Measurements from ENCODE around the gene MDN1. TPM values are rescaled to one million over a fixed set of nuclear protein-coding genes. Genes with fewer than 3 reads are reported as not detected.
"Not testable (repeated sequence)": the region's sequence is repeated elsewhere in the genome, so short reads cannot be mapped to it uniquely, and the experiment has no call there.

The MDN1 gene
- total and polyA plus RNA-seq, 2 of the 8 experiments (the other 6 are each of a cell fraction or from before 2014, with no cell fraction given), result 53.5 to 179 TPM

- POLR2A ChIA-PET (ENCODE audit: partially characterized antibody); H3K23ac ChIP-seq (ENCODE audit: insufficient read length): not testable (repeated sequence)
These were observed 183.2 kb downstream of the MDN1 start for GRCh38 chr6:89636412-89636811.

More at GRCh38 chr6:89636412-89636811, 183.2 kb downstream of the MDN1 start:
- not testable (repeated sequence) for H3K4ac ChIP-seq (replicated peaks; ENCODE audit: insufficient read length, low read depth, low read length); H3K4me3 ChIP-seq (ENCODE audit: extremely low read depth in 1 of 4, insufficient read depth in 2 of 4, low read depth in 3 of 4, low read length in 4 of 4); H2BK12ac ChIP-seq (ENCODE audit: low read depth, low read length); H4K5ac ChIP-seq (ENCODE audit: insufficient read length, low read depth, low read length); H3K23me2 ChIP-seq (ENCODE audit: low read depth, low read length); H3K14ac ChIP-seq (ENCODE audit: insufficient read length); H2BK120ac ChIP-seq (replicated peaks; ENCODE audit: low read depth, low read length); DNase-seq (ENCODE audit: low read depth in 1 of 2, low spot score in 2 of 2); H3K27ac ChIP-seq (ENCODE audit: low read depth, low read length); H2BK15ac ChIP-seq (ENCODE audit: low read length); H3K18ac ChIP-seq (ENCODE audit: extremely low read depth, low read length); FAIRE-seq; H2AK5ac ChIP-seq (ENCODE audit: low read depth, low read length); H3K4me1 ChIP-seq (replicated peaks in 1 of 4; ENCODE audit: control insufficient read depth in 3 of 4, insufficient read depth in 4 of 4, low read length in 3 of 4); H3K4me2 ChIP-seq (ENCODE audit: insufficient read depth in 1 of 2, low read depth in 2 of 2, low read length in 2 of 2); H4K8ac ChIP-seq (ENCODE audit: extremely low read depth, insufficient read depth, low read length); H4K20me1 ChIP-seq (replicated peaks in 1 of 2; ENCODE audit: control insufficient read depth in 1 of 2, insufficient read depth in 2 of 2, low read length in 2 of 2); H2BK20ac ChIP-seq (ENCODE audit: low read length); H3K9me3 ChIP-seq (ENCODE audit: insufficient read depth in 2 of 2, low read depth in 1 of 2, low read length in 1 of 2); H3K79me1 ChIP-seq (ENCODE audit: low read depth, low read length); H2BK5ac ChIP-seq (ENCODE audit: low read depth, low read length); H3K27me3 ChIP-seq (replicated peaks in 1 of 4; ENCODE audit: control insufficient read depth in 3 of 4, extremely low read depth in 1 of 4, insufficient read depth in 3 of 4, low read length in 3 of 4); H3K56ac ChIP-seq (replicated peaks; ENCODE audit: insufficient read length, low read depth, low read length); H3K79me2 ChIP-seq (ENCODE audit: control insufficient read depth in 1 of 2, insufficient read depth in 2 of 2, low read length in 2 of 2); H3K9ac ChIP-seq (replicated peaks in 1 of 4; ENCODE audit: extremely low read depth in 1 of 4, low read depth in 3 of 4, low read length in 3 of 4); H4K91ac ChIP-seq (replicated peaks; ENCODE audit: insufficient read length, low read length); H2AFZ ChIP-seq (ENCODE audit: low read length)
- H3K36me3 ChIP-seq (ENCODE audit: control insufficient read depth in 2 of 4, insufficient read depth in 4 of 4, low read length in 3 of 4), result peaks cover 3 to 17% (median 4%) of the 10 kb centered on the region in 4 experiments; a peak in 5 of 8 replicates
- WGBS, 2 experiments (ENCODE audit: extremely low coverage in 1 of 2, insufficient coverage in 1 of 2, insufficient read length in 1 of 2, insufficient replicate concordance in 2 of 2, low coverage in 1 of 2, low lambda C conversion rate in 2 of 2, missing lambda C conversion rate in 1 of 2), result 82% methylated on average over 3 of the region's 3 CpGs; no CpG with 5 or more reads in 1 of the 2 experiments
- CTCF ChIA-PET (ENCODE audit: partially characterized antibody), result interaction anchor here (1.0 kb wide), 1 partner anchor 23 kb away, joined by 4 read pairs; no protein-coding TSS in a partner anchor
